Uterus (tissue), 2 donors: ENCODE measurements around the gene PSMB7.

Experiments
- CTCF ChIP-seq, 4 experiments: fragments of 200-600 bp in 2 of 4; fragments of 450-650 bp in 2 of 4; sonication (generic) in 2 of 4; IDR thresholded peaks; one replicate each; pipeline ENCODE4 v1.5.1; 2016 to 2019; ENCODE audit warnings: antibody characterized with exemption in 4 of 4, mild to moderate bottlenecking in 2 of 4, moderate library complexity in 1 of 4
- POLR2A ChIP-seq, 2 donors: fragments of 450-650 bp; IDR thresholded peaks; one replicate each; pipeline ENCODE4 v1.6.1; 2016; ENCODE audit warnings: antibody characterized with exemption in 2 of 2, mild to moderate bottlenecking in 1 of 2, moderate library complexity in 1 of 2

GRCh38 chr9:124315882-124316281, 99.4 kb downstream of the PSMB7 start:
- TF ChIP-seq CTCF (IDR thresholded peaks at IDR 0.05): no peak
- no peak for TF ChIP-seq POLR2A (IDR thresholded peaks at IDR 0.05)
